ENCODE measurements around the gene DARS1.

DNA sequence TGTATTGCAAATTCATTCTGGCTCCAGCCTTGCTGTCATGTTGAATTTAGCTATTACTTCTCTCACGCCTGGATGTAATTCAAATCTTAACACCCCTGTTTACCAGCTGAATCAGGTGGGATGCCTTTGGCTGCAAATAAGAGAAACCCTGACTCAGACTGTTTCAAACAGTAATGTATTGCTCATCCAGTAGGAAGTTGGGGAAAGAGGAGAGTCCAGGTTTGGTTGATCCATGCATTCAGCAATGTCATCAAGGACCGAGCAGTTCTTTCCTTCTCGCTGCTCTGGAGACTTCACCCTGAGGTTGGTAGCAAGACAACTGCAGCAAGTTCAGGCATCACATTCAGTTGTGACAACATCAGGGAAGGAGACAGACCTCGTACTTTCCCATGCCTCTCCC lies 6.4 kb upstream of the DARS1 start:
- TF ChIP-seq, protein P1, sequence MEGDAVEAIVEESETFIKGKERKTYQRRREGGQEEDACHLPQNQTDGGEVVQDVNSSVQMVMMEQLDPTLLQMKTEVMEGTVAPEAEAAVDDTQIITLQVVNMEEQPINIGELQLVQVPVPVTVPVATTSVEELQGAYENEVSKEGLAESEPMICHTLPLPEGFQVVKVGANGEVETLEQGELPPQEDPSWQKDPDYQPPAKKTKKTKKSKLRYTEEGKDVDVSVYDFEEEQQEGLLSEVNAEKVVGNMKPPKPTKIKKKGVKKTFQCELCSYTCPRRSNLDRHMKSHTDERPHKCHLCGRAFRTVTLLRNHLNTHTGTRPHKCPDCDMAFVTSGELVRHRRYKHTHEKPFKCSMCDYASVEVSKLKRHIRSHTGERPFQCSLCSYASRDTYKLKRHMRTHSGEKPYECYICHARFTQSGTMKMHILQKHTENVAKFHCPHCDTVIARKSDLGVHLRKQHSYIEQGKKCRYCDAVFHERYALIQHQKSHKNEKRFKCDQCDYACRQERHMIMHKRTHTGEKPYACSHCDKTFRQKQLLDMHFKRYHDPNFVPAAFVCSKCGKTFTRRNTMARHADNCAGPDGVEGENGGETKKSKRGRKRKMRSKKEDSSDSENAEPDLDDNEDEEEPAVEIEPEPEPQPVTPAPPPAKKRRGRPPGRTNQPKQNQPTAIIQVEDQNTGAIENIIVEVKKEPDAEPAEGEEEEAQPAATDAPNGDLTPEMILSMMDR (IDR thresholded peaks at IDR 0.05; ENCODE audit: low read depth, low read length): no peak
- no peak for TF ChIP-seq EZH2phosphoT487 (IDR thresholded peaks at IDR 0.05; ENCODE audit: low read depth)
